GM12891 (cell line): ENCODE data around the gene EGFL8.

Experiments used
- POLR2A ChIP-seq: IDR thresholded peaks from 2 replicates; pipeline ENCODE4 v1.6.1; 2011; ENCODE audit warnings: low read depth, low read length, control low read depth
- POLR2AphosphoS5 ChIP-seq: IDR thresholded peaks from 2 replicates; pipeline ENCODE4 v1.6.1; 2011; ENCODE audit warnings: low read depth, low read length, control low read depth
- POU2F2 ChIP-seq: IDR thresholded peaks from 2 replicates; pipeline ENCODE4 v1.6.1; 2011; ENCODE audit warnings: low read depth, mild to moderate bottlenecking, control low read depth, low read length, moderate library complexity
- SPI1 ChIP-seq: IDR thresholded peaks from 2 replicates; pipeline ENCODE4 v1.6.1; 2011; ENCODE audit warnings: low read depth, low read length, control low read depth
- TAF1 ChIP-seq: IDR thresholded peaks from 2 replicates; pipeline ENCODE4 v1.6.1; 2011; ENCODE audit warnings: low read depth, low read length, control low read depth

GRCh38 chr6:32194388-32194787 lies 30.0 kb downstream of the EGFL8 start:
- TF ChIP-seq TAF1 (no peak), POLR2AphosphoS5 (no peak), POLR2A (no peak), POU2F2 (no peak), SPI1 (no peak)
